ENCODE measurements around the gene GATA6. TPM values are rescaled to one million over a fixed set of nuclear protein-coding genes. Genes with fewer than 3 reads are reported as not detected.

GATA6 gene
- total and polyA plus RNA-seq, 2 experiments from 2014 or later = 6.6 to 19.0 TPM

- TF ChIP-seq EZH2 (IDR thresholded peaks at IDR 0.05; ENCODE audit: insufficient read depth, poor library complexity, severe bottlenecking) (no peak), EZH2phosphoT487 (IDR thresholded peaks at IDR 0.05; ENCODE audit: insufficient read depth, low read depth) (no peak)
- in situ Hi-C loops (cut with MboI) = no loop called here
- no peaks in the 10 kb centered on the region for H3F3A ChIP-seq (ENCODE audit: insufficient read depth)
- peaks cover 28% of the 10 kb centered on the region for H3K79me2 ChIP-seq (ENCODE audit: insufficient read depth)
- peaks cover 30% of the 10 kb centered on the region for H3K36me3 ChIP-seq (ENCODE audit: low read depth)
- no peaks in the 10 kb centered on the region for H3K27me3 ChIP-seq (replicated peaks; ENCODE audit: insufficient read depth)
- H4K20me1 ChIP-seq (ENCODE audit: insufficient read depth) = 0 out of 2 replicates have a peak, but pooled peaks cover 9% of the 10 kb centered on the region
- H3K4me2 ChIP-seq (ENCODE audit: unreplicated experiment) = no peak overlapping the region
- no peaks in the 10 kb centered on the region for H3K9me3 ChIP-seq (ENCODE audit: low read depth)
- WGBS, 2 experiments (ENCODE audit: low coverage in 1 of 2, low lambda C conversion rate in 2 of 2, missing lambda C conversion rate in 2 of 2) = 86 to 87% methylated on average over 6 of the region's 6 CpGs
- no peak overlapping the region for H2AFZ ChIP-seq
- H3K4me1 ChIP-seq (ENCODE audit: insufficient read depth) = no peaks in the 10 kb centered on the region
- no peak overlapping the region for H3K9ac ChIP-seq
- H3K9me2 ChIP-seq (ENCODE audit: insufficient read depth) = no peaks in the 10 kb centered on the region
- H3K27ac ChIP-seq = no peak overlapping the region
- no peak for DNase-seq
- no peak overlapping the region for H3K4me3 ChIP-seq
These were observed 29.6 kb downstream of the GATA6 start for GRCh38 chr18:22199005-22199404.

DNA sequence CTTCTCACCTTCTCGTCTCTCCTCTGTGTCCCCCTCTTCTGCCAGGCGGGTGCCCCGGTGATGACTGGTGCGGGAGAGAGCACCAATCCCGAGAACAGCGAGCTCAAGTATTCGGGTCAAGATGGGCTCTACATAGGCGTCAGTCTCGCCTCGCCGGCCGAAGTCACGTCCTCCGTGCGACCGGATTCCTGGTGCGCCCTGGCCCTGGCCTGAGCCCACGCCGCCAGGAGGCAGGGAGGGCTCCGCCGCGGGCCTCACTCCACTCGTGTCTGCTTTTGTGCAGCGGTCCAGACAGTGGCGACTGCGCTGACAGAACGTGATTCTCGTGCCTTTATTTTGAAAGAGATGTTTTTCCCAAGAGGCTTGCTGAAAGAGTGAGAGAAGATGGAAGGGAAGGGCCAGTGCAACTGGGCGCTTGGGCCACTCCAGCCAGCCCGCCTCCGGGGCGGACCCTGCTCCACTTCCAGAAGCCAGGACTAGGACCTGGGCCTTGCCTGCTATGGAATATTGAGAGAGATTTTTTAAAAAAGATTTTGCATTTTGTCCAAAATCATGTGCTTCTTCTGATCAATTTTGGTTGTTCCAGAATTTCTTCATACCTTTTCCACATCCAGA, 31.3 kb downstream of the GATA6 start:
- no peak overlapping the region for H3K27ac ChIP-seq
- TF ChIP-seq EZH2phosphoT487 (IDR thresholded peaks at IDR 0.05; ENCODE audit: insufficient read depth, low read depth) (no peak), EZH2 (IDR thresholded peaks at IDR 0.05; ENCODE audit: insufficient read depth, poor library complexity, severe bottlenecking) (no peak)
- no peaks in the 10 kb centered on the region for H3K9me3 ChIP-seq (ENCODE audit: low read depth)
- H3K79me2 ChIP-seq (ENCODE audit: insufficient read depth) = peaks cover 16% of the 10 kb centered on the region
- H3K4me3 ChIP-seq = no peak overlapping the region
- no peaks in the 10 kb centered on the region for H3K9me2 ChIP-seq (ENCODE audit: insufficient read depth)
- H3K4me2 ChIP-seq (ENCODE audit: unreplicated experiment) = no peak overlapping the region
- H3K4me1 ChIP-seq (ENCODE audit: insufficient read depth) = no peaks in the 10 kb centered on the region
- H3F3A ChIP-seq (ENCODE audit: insufficient read depth) = no peaks in the 10 kb centered on the region
- no peak overlapping the region for H3K9ac ChIP-seq
- WGBS, 2 experiments (ENCODE audit: low coverage in 1 of 2, low lambda C conversion rate in 2 of 2, missing lambda C conversion rate in 2 of 2) = 90 to 91% methylated on average over 22 to 32 of the region's 32 CpGs
- H3K36me3 ChIP-seq (ENCODE audit: low read depth) = peaks cover 30% of the 10 kb centered on the region
- no peak for DNase-seq
- no peak overlapping the region for H2AFZ ChIP-seq
- H4K20me1 ChIP-seq (ENCODE audit: insufficient read depth) = 0 out of 2 replicates have a peak, but pooled peaks cover 9% of the 10 kb centered on the region
- no peaks in the 10 kb centered on the region for H3K27me3 ChIP-seq (replicated peaks; ENCODE audit: insufficient read depth)
- in situ Hi-C loops (cut with MboI) = no loop called here

DNA sequence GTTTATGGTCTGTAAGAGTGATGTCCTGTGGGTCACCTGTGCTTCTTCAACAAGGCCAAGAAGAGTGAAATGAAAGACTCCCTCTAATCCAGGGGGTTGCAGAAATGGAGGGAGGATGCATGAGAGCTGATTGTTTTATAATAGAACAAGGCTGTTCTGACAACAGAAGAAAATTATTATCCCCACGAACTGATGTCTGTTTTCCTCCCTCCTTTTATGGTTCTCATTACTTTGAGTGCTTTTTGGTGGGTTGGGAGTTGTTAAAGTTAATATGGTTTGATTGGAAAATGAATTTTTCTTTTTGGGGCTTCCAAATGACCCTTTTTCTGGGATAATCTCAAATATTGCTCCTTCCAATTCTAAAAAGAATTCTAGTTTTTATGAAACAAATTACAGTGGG, 33.6 kb downstream of the GATA6 start:
- Histone ChIP-seq H3K9me2 (ENCODE audit: insufficient read depth) (no peaks in the 10 kb centered on the region), H3K4me1 (ENCODE audit: insufficient read depth) (0 out of 2 replicates have a peak, but pooled peaks cover 6% of the 10 kb centered on the region), H3K79me2 (ENCODE audit: insufficient read depth) (peaks cover 14% of the 10 kb centered on the region), H4K20me1 (ENCODE audit: insufficient read depth) (0 out of 2 replicates have a peak, but pooled peaks cover 9% of the 10 kb centered on the region), H3K4me2 (ENCODE audit: unreplicated experiment) (no peak overlapping the region), H3K36me3 (ENCODE audit: low read depth) (peaks cover 27% of the 10 kb centered on the region), H3K27ac (no peak overlapping the region), H3K9me3 (ENCODE audit: low read depth) (no peaks in the 10 kb centered on the region), H3K27me3 (replicated peaks; ENCODE audit: insufficient read depth) (no peaks in the 10 kb centered on the region), H3F3A (ENCODE audit: insufficient read depth) (no peaks in the 10 kb centered on the region), H2AFZ (no peak overlapping the region), H3K9ac (no peak overlapping the region), H3K4me3 (no peak overlapping the region)
- DNase-seq = no peak
- no peak for TF ChIP-seq EZH2phosphoT487 (IDR thresholded peaks at IDR 0.05; ENCODE audit: insufficient read depth, low read depth)
- no peak for TF ChIP-seq EZH2 (IDR thresholded peaks at IDR 0.05; ENCODE audit: insufficient read depth, poor library complexity, severe bottlenecking)
- in situ Hi-C loops (cut with MboI) = no loop called here
- 68 to 70% methylated on average over 1 of the region's 1 CpG for WGBS, 2 experiments (ENCODE audit: low coverage in 1 of 2, low lambda C conversion rate in 2 of 2, missing lambda C conversion rate in 2 of 2)

GRCh38 chr18:22203536-22204213, 34.3 kb downstream of the GATA6 start:
- H3F3A ChIP-seq (ENCODE audit: insufficient read depth) = no peaks in the 10 kb centered on the region
- no peak overlapping the region for H3K4me3 ChIP-seq
- H3K4me1 ChIP-seq (ENCODE audit: insufficient read depth) = 0 out of 2 replicates have a peak, but pooled peaks cover 6% of the 10 kb centered on the region
- in situ Hi-C loops (cut with MboI) = no loop called here
- H3K9ac ChIP-seq = no peak overlapping the region
- H3K4me2 ChIP-seq (ENCODE audit: unreplicated experiment) = no peak overlapping the region
- no peak for DNase-seq
- 0 out of 2 replicates have a peak, but pooled peaks cover 9% of the 10 kb centered on the region for H4K20me1 ChIP-seq (ENCODE audit: insufficient read depth)
- H3K9me3 ChIP-seq (ENCODE audit: low read depth) = no peaks in the 10 kb centered on the region
- peaks cover 27% of the 10 kb centered on the region for H3K36me3 ChIP-seq (ENCODE audit: low read depth)
- H3K27me3 ChIP-seq (replicated peaks; ENCODE audit: insufficient read depth) = no peaks in the 10 kb centered on the region
- H2AFZ ChIP-seq = no peak overlapping the region
- TF ChIP-seq EZH2 (IDR thresholded peaks at IDR 0.05; ENCODE audit: insufficient read depth, poor library complexity, severe bottlenecking) = no peak
- no peak for TF ChIP-seq EZH2phosphoT487 (IDR thresholded peaks at IDR 0.05; ENCODE audit: insufficient read depth, low read depth)
- H3K79me2 ChIP-seq (ENCODE audit: insufficient read depth) = peaks cover 8% of the 10 kb centered on the region
- 49 to 71% methylated on average over 3 of the region's 3 CpGs for WGBS, 2 experiments (ENCODE audit: low coverage in 1 of 2, low lambda C conversion rate in 2 of 2, missing lambda C conversion rate in 2 of 2)
- no peak overlapping the region for H3K27ac ChIP-seq
- H3K9me2 ChIP-seq (ENCODE audit: insufficient read depth) = no peaks in the 10 kb centered on the region

All from GM23248 (cell line).